ENCODE results near the gene FDX1.

Gene FDX1

DNA sequence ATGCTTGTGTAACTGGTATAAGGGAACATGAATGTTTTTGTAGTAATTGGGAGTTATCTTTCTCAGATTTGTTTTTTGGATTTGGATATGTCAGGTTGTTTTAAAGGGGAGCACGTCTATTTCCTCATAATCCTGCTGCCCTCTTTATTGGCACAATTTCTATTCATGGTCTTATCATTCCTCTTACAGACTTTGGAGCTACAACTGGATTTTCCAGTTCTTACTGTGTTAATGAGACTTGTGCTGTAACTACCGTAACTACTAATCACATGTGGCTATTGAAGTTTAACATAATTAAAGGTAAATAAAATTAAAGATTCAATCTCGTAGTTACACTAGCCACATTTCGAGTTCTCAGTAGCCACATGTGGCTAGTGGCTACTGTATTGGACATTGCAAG, 1.9 kb downstream of the FDX1 start:
- no peak for DNase-seq

DNA sequence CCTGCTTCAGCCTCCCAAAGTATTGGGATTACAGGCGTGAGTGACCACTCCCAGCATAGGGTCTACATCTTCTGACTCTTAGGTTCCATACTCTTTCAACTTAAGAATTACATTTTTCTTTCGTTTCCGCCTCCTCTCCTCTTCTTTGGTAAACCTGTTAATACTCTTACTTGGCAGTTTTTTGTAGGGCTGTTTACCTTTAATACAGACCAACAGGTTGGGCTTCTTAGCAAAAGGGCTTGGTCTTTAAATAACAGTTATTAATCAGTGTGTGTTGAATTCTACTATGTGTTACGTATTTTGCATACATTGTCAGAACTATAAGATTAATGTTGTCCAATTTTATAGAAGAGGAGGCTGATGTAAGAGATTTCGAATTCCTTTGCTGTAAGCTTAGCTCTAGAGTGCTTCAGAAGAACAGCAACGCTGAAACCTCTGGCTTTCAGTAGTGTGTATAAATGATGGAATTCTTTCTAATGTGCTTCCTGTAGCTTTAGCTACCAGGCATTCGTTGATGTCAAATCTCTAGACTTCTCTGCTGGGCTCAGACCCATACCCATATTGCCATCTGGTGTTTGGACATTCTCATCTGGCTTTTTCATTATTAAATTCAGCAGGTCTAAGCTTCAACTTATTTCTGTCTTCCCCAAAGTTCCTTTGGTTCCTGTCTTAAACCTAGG, 3.1 kb downstream of the FDX1 start:
- DNase-seq = peak in 1 of 4 experiments; percentile 10

- peak in 2 of 4 experiments; percentile 56 to 70 for DNase-seq
These were observed 3.9 kb downstream of the FDX1 start for GRCh38 chr11:110433393-110434333.

GRCh38 chr11:110434952-110435779, 5.4 kb downstream of the FDX1 start:
- no peak for DNase-seq

GRCh38 chr11:110435780-110436717, 6.3 kb downstream of the FDX1 start:
- peak in 3 of 4 experiments; percentile 5 to 35 (median 6) for DNase-seq

DNA sequence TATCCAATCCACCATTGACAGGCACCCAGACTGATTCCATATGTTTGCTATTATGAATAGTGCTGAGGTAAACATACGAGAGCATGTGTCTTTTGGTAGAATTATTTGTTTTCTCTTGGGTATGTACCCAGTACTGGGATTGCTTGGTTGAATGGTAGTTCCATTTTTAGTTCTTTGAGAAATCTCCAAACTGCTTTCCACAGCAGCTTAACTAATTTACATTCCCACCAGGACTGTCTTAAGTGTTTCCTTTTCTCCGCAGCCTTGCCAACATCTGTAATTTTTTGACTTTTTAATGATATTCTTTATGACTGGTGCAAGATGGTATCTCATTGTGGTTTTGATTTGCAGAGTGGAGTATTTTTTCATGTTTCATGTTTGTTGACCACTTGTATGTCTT, 8.3 kb downstream of the FDX1 start:
- no peak for DNase-seq

- DNase-seq = no peak
These were observed 15.7 kb downstream of the FDX1 start for GRCh38 chr11:110445437-110445836.

- DNase-seq = no peak
These were observed 16.3 kb downstream of the FDX1 start for GRCh38 chr11:110446061-110446460.

- DNase-seq = no peak
These were observed 16.8 kb downstream of the FDX1 start for GRCh38 chr11:110446594-110446993.

DNA sequence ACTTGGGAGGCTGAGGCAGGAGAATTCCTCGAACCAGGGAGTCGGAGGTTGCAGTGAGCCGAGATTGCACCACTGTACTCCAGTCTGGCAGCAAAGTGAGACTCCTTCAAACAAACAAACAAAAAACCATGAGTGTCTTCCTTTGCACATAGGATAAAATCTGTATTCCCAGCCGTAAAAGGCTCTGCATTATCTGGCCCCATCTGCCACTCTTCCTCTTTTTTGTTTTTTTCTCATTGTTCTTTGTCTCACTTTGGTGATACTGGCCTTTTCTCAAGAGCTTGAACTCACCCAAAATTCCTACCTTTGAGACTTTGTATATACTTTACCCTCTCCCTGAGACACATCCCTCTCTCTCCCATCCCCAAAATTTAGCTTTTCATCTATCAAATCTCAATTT, 17.6 kb downstream of the FDX1 start:
- no peak for DNase-seq

GRCh38 chr11:110447897-110448745, 18.4 kb downstream of the FDX1 start:
- DNase-seq = no peak

DNA sequence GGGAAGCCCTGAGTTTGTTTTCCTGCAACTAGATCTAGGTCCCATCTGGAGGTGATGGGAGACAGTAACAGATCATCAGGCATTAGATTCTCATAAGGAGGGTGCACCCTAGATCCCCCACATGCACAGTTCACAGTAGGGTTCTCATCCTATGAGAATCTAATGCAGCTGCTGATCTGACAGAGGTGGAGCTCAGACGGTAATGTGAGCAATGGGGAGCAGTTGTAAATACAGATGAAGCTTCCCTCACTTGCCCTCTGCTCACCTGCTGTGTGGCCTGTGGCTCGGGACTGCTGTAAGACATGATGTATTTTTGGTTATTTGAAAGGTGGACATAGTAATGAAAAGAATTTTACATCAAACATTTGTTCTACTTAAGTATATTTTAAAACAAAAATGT, 20.5 kb downstream of the FDX1 start:
- DNase-seq = no peak

- no peak for DNase-seq
These were observed 23.0 kb downstream of the FDX1 start for GRCh38 chr11:110452720-110453119.

DNA sequence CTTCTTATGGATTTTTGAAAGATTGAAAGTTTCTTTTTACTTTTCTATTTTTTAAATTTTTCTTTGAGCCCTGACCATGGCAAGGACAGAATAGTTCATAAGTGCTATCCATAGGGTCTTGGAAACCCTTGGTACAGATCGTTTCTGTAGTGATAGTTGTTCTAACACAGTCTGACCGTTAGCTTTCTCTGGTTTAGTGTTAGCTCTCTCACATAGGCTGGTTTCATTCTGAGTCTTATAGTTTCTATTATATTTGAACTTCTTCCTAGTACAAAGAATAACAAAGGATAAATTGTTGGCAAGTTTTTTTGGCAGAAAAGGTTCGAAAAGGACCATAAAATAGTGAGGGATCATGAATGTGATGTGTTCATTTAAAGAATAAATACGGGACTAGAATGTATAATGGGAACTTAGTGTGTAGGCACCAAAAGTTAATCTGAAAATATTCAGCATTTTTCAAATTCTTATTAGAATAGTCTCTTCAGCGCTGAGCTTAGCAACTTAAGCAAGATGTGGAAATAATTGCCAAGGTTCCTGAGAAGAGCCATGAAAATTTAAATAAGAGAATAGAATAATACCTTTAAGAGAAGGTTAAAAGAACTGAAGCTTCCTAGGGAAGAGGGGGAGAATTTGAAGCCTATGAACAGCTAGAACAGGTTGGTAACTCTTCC, 24.1 kb downstream of the FDX1 start:
- no peak for DNase-seq

DNA sequence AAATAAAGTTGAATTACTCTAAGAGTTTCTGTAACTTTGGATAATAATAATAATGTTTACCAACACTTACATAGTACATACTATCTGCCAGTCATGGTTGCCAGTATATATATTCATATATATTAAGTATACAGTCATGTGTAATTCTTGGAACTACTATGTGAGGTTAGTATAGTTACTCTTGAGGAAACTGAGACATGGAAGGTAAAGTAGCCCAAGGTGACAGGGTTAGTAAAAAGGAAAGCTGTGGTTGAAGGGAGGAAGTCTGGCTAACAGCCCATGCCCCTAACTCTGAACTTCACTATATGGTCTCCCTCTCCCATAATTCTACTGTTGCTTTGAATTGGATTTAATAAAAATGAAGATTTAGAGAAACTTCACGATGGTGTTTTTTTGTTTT, 24.9 kb downstream of the FDX1 start:
- DNase-seq = no peak

DNA sequence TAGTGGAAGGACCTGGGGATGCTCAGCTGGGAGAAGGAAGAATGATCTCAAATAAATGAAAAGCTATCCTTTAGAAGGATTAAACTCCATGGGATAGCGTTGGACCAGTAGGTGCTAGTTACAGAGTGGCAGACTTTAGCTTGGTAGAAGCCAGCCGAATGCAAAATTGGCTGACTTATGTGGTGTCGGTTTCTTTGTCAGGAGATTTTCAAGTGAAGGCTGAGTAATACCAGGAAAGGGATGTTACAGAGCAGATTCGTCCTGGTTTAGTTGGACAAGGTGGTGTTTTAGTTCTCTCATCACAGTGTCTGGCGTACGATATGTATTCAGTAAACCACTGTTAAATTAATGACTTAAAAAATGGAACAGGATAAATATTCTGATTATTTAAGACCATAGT, 26.0 kb downstream of the FDX1 start:
- no peak for DNase-seq

- peak; percentile 42 to 70 (median 56) for DNase-seq
These were observed 33.4 kb downstream of the FDX1 start for GRCh38 chr11:110463153-110463552.

GRCh38 chr11:110465231-110465630, 35.5 kb downstream of the FDX1 start:
- DNase-seq = no peak

DNA sequence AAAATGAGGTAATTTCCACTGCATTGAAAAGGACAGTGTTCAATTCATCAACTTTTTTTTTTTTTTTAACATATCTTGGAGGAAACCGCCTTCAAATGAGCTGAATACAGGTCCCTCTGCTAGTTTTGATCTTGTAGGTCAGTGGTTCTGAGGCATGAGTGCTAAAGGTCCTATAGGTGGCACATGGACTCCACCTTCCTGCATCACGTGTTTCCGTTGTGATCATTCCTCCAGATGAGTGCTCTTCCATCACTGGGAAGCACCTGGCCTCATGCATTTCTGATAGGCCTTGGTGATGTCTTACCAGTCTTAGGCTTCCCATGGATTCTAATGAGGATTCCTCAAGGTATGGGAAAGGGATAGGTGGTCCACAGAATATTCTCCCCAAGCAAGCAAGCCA, 37.8 kb downstream of the FDX1 start:
- DNase-seq = no peak

GRCh38 chr11:110468121-110468520, 38.4 kb downstream of the FDX1 start:
- no peak for DNase-seq
